ENCODE measurements around the gene FSTL3. TPM values are rescaled to one million over a fixed set of nuclear protein-coding genes. Genes with fewer than 3 reads are reported as not detected.

FSTL3 gene
- total and polyA plus RNA-seq, 2 of the 8 experiments (the other 6 are each of a cell fraction or from before 2014, with no cell fraction given) = 8.1 to 11.8 TPM

- TF ChIP-seq YY1 (IDR thresholded peaks at IDR 0.05; ENCODE audit: low read depth, low read length) = no peak
- no peak for TF ChIP-seq CEBPB (IDR thresholded peaks at IDR 0.05; ENCODE audit: low read depth, low read length)
- TF ChIP-seq GTF2F1 (IDR thresholded peaks at IDR 0.05; ENCODE audit: borderline replicate concordance, low read depth, low read length) = no peak
- TF ChIP-seq TAF1 (IDR thresholded peaks at IDR 0.05; ENCODE audit: low read depth, low read length) = no peak
Observed at GRCh38 chr19:660793-661426, 15.3 kb upstream of the FSTL3 start (continued).
